Astrocyte (in vitro differentiated cells and primary cell): ENCODE measurements around the gene EFNA2. TPM values are rescaled to one million over a fixed set of nuclear protein-coding genes. Genes with fewer than 3 reads are reported as not detected.

Source experiments
- DNase-seq: peaks from one replicate; pipeline ENCODE4 v3.0.0-alpha.2; 2010; ENCODE audit warnings: low read depth
- FAIRE-seq: peaks from 2 replicates; lab custom pipeline; 2011; peaks lifted over from hg19 to GRCh38; lab: Jason Lieb, UNC
- H2AFZ ChIP-seq: 2 replicates; pipeline ENCODE4 v1.6.0; 2012; ENCODE audit warnings: low read depth, low read length, inconsistent platforms
- H3K27ac ChIP-seq: 2 replicates; pipeline ENCODE4 v1.5.1; 2011; ENCODE audit warnings: low read depth, low read length, inconsistent platforms
- H3K27me3 ChIP-seq: 2 replicates; pipeline ENCODE4 v1.6.0; 2011; ENCODE audit warnings: low read length, inconsistent platforms; ENCODE audit not compliant: insufficient read depth
- H3K36me3 ChIP-seq: 2 replicates; pipeline ENCODE4 v1.5.1; 2011; ENCODE audit warnings: low read length, inconsistent platforms; ENCODE audit not compliant: insufficient read depth
- H3K4me1 ChIP-seq: 2 replicates; pipeline ENCODE4 v1.5.1; 2011; ENCODE audit warnings: low read length, inconsistent platforms; ENCODE audit not compliant: insufficient read depth
- H3K4me2 ChIP-seq: 2 replicates; pipeline ENCODE4 v1.6.0; 2012; ENCODE audit warnings: low read length, inconsistent platforms
- H3K4me3 ChIP-seq: 2 replicates; pipeline ENCODE4 v1.5.1; 2011; ENCODE audit warnings: low read depth, mild to moderate bottlenecking, low read length, inconsistent platforms; ENCODE audit not compliant: insufficient read depth
- H3K79me2 ChIP-seq: 2 replicates; pipeline ENCODE4 v1.6.0; 2012; ENCODE audit warnings: mild to moderate bottlenecking, low read length, inconsistent platforms; ENCODE audit not compliant: insufficient read depth
- H3K9ac ChIP-seq: 2 replicates; pipeline ENCODE4 v1.6.0; 2012; ENCODE audit warnings: mild to moderate bottlenecking, low read length, inconsistent platforms
- H3K9me3 ChIP-seq: 2 replicates; pipeline ENCODE4 v1.5.1; 2012; ENCODE audit warnings: low read depth, mild to moderate bottlenecking, low read length, inconsistent platforms; ENCODE audit not compliant: insufficient read depth
- H4K20me1 ChIP-seq: 2 replicates; pipeline ENCODE4 v1.6.0; 2012; ENCODE audit warnings: low read length, inconsistent platforms; ENCODE audit not compliant: insufficient read depth
- H3K27ac Mint-ChIP-seq: one replicate; pipeline ENCODE4 v1.8.0; 2021; ENCODE audit warnings: mild to moderate bottlenecking, mixed read lengths; ENCODE audit not compliant: unreplicated experiment
- H3K27me3 Mint-ChIP-seq: one replicate; pipeline ENCODE4 v1.8.0; 2021; ENCODE audit warnings: low read depth, mixed read lengths; ENCODE audit not compliant: unreplicated experiment
- H3K36me3 Mint-ChIP-seq: one replicate; pipeline ENCODE4 v1.8.0; 2021; ENCODE audit warnings: low read depth, mixed read lengths; ENCODE audit not compliant: unreplicated experiment
- H3K4me1 Mint-ChIP-seq: one replicate; pipeline ENCODE4 v1.8.0; 2021; ENCODE audit warnings: low read depth, mixed read lengths; ENCODE audit not compliant: unreplicated experiment
- H3K4me3 Mint-ChIP-seq: one replicate; pipeline ENCODE4 v1.8.0; 2021; ENCODE audit warnings: mild to moderate bottlenecking, moderate library complexity, mixed read lengths; ENCODE audit not compliant: unreplicated experiment
- H3K9me3 Mint-ChIP-seq: one replicate; pipeline ENCODE4 v1.8.0; 2021; ENCODE audit warnings: mild to moderate bottlenecking, mixed read lengths; ENCODE audit not compliant: unreplicated experiment
- EZH2 ChIP-seq: IDR thresholded peaks from 2 replicates; pipeline ENCODE4 v1.6.1; 2012; ENCODE audit warnings: mild to moderate bottlenecking, low read length, inconsistent platforms; ENCODE audit not compliant: insufficient read depth
- total RNA-seq: library from RNA; stranded (reverse); gene quantifications from 2 replicates; pipeline ENCODE4 v1.2.1, GENCODE V29; 2021
- TF ChIP-seq, protein P1 (sequence below): IDR thresholded peaks from 2 replicates; pipeline ENCODE4 v1.5.1; 2011; ENCODE audit warnings: low read depth, mild to moderate bottlenecking, inconsistent platforms, low read length, moderate library complexity; ENCODE audit not compliant: insufficient read depth

Gene EFNA2
- total RNA-seq, 1 donor from 2014 or later = 8.4 TPM

DNA sequence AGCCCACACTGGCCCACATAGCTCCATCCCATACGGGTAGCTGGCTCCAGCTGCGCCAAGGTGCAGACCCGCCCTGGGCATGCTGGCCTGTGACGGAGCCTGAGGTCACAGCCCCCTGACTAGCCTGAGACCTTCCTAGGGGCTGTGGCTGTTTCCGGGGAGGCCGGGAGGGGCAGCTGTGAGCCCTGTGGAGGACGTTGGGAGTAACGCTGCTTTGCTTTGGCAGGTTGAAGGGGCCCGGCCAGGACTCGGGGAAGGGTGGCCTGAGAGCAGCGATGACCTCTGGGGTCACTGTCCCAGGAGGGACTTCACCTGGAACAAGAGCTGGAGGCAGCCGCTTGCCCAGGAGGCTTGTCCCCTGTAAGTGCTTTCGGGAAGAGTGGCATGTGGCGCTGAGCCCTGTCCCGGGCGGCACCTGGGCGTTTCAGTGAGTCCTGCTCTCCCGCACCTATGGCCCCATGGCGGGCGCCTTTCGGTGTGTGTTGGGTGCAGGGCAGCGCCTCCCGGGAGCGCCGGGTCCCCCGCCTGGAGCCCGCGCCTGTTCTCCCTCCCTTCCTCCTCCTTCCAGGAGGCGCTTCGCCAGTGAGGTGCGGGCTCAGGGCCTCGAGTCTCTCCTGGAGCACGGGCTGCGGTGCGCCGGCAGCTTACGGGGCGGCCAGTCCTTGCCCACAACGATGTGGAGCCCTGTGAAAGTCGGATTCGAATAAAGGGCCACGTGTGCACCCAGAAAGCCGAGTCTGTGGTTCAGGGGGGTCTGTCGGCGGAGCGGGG lies 11.4 kb upstream of the EFNA2 start:
- H3K27ac ChIP-seq = peak overlapping the region; percentile 92
- no peak for TF ChIP-seq EZH2
- TF ChIP-seq, protein P1, sequence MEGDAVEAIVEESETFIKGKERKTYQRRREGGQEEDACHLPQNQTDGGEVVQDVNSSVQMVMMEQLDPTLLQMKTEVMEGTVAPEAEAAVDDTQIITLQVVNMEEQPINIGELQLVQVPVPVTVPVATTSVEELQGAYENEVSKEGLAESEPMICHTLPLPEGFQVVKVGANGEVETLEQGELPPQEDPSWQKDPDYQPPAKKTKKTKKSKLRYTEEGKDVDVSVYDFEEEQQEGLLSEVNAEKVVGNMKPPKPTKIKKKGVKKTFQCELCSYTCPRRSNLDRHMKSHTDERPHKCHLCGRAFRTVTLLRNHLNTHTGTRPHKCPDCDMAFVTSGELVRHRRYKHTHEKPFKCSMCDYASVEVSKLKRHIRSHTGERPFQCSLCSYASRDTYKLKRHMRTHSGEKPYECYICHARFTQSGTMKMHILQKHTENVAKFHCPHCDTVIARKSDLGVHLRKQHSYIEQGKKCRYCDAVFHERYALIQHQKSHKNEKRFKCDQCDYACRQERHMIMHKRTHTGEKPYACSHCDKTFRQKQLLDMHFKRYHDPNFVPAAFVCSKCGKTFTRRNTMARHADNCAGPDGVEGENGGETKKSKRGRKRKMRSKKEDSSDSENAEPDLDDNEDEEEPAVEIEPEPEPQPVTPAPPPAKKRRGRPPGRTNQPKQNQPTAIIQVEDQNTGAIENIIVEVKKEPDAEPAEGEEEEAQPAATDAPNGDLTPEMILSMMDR = no peak
- peak overlapping the region; percentile 96 for H3K4me2 ChIP-seq
- H4K20me1 ChIP-seq = peaks cover 56% of the 10 kb centered on the region
- H3K9me3 ChIP-seq = no peaks in the 10 kb centered on the region
- peak overlapping the region; percentile 42 for H3K4me3 ChIP-seq
- peak overlapping the region; percentile 84 for H3K27ac Mint-ChIP-seq
- peaks cover 26% of the 10 kb centered on the region for H3K36me3 ChIP-seq
- H3K79me2 ChIP-seq = peaks cover 67% of the 10 kb centered on the region
- H3K27me3 Mint-ChIP-seq = no peaks in the 10 kb centered on the region
- H3K4me3 Mint-ChIP-seq = peak overlapping the region; percentile 76
- H3K27me3 ChIP-seq = no peaks in the 10 kb centered on the region
- no peak for FAIRE-seq
- H3K36me3 Mint-ChIP-seq = peaks cover 14% of the 10 kb centered on the region
- peaks cover 26% of the 10 kb centered on the region for H3K4me1 Mint-ChIP-seq
- peak overlapping the region; percentile 87 for H3K9ac ChIP-seq
- H2AFZ ChIP-seq = no peak overlapping the region
- H3K4me1 ChIP-seq = peaks cover 57% of the 10 kb centered on the region
- H3K9me3 Mint-ChIP-seq = no peaks in the 10 kb centered on the region
- DNase-seq = no peak

DNA sequence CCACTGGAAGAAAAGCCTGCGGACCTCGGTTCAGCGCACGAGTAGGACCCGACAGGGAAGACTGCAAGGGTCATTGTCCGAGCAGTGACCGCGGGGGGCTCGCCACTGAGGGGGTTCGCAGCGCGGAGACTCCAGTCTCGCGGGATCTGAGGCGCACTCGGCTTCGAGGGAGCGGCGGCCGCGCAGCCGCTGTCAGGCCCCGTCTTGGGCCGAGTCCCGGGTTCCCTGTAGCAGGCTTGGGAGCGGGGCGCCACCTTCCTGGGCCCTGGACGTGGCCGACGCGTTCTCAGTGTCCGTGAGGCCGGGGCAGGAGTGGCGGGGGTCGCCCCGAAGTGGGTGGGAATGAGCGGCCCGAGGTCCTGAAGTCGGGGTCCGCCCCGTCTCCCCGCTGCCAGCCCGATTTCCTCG lies 10.8 kb upstream of the EFNA2 start:
- Histone ChIP-seq H3K79me2 (peaks cover 65% of the 10 kb centered on the region), H3K36me3 (peaks cover 26% of the 10 kb centered on the region), H3K9ac (peak overlapping the region; percentile 87), H3K9me3 (no peaks in the 10 kb centered on the region), H2AFZ (no peak overlapping the region), H3K4me1 (peaks cover 54% of the 10 kb centered on the region), H3K4me3 (peak overlapping the region; percentile 42), H3K4me2 (peak overlapping the region; percentile 96), H4K20me1 (peaks cover 60% of the 10 kb centered on the region), H3K27me3 (no peaks in the 10 kb centered on the region), H3K27ac (peak overlapping the region; percentile 92)
- DNase-seq = no peak
- TF ChIP-seq, protein P1 = no peak
- no peak for TF ChIP-seq EZH2
- H3K27me3 Mint-ChIP-seq = no peaks in the 10 kb centered on the region
- no peaks in the 10 kb centered on the region for H3K9me3 Mint-ChIP-seq
- no peak for FAIRE-seq
- H3K4me3 Mint-ChIP-seq = peak overlapping the region; percentile 76
- peaks cover 14% of the 10 kb centered on the region for H3K36me3 Mint-ChIP-seq
- H3K4me1 Mint-ChIP-seq = peaks cover 26% of the 10 kb centered on the region
- no peak overlapping the region for H3K27ac Mint-ChIP-seq
